Astrocyte (in vitro differentiated cells and primary cell): ENCODE results near the gene RIIAD1.

Experiments
- CTCF ChIP-seq: IDR thresholded peaks from 2 replicates; pipeline ENCODE4 v1.5.1; 2011; ENCODE audit warnings: low read depth, mild to moderate bottlenecking, inconsistent platforms, low read length, moderate library complexity; ENCODE audit not compliant: insufficient read depth
- EZH2 ChIP-seq: IDR thresholded peaks from 2 replicates; pipeline ENCODE4 v1.6.1; 2012; ENCODE audit warnings: mild to moderate bottlenecking, low read length, inconsistent platforms; ENCODE audit not compliant: insufficient read depth

DNA sequence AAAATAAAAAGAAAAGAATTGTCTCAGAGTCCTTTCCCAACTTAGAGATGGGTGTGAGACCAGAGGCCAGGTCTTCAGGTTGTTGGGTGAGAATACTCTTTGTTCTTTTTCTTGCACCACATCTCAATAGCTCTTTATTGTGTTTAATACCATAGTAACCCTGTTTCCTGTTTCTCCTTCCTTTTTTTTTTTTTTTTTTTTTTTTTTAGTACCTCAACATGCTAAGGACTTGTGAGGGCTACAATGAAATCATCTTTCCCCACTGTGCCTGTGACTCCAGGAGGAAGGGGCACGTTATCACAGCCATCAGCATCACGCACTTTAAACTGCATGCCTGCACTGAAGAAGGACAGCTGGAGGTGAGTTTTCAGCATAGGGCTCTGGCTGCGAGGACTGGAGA lies 29.1 kb upstream of the RIIAD1 start:
- TF ChIP-seq EZH2 (no peak), CTCF (no peak)
